Tibial nerve (tissue), 3 donors: ENCODE results near the gene ATAD3A.
"Not testable (repeated sequence)": the region's sequence is repeated elsewhere in the genome, so short reads cannot be mapped to it uniquely, and the experiment has no call there.

ENCODE experiments used
- EP300 ChIP-seq, 2 donors: sonication (generic); formaldehyde crosslinking; IDR thresholded peaks; one replicate each; pipeline ENCODE4 v1.6.1; 2017; ENCODE audit warnings: antibody characterized with exemption in 2 of 2, mild to moderate bottlenecking in 1 of 2
- POLR2A ChIP-seq, 2 donors: fragments of 450-650 bp; IDR thresholded peaks; one replicate each; pipeline ENCODE4 v1.6.1; 2017; ENCODE audit warnings: antibody characterized with exemption in 2 of 2, mild to moderate bottlenecking in 2 of 2, moderate library complexity in 2 of 2

GRCh38 chr1:1557688-1558087 is 45.7 kb downstream of the ATAD3A start:
- TF ChIP-seq EP300, POLR2A (IDR thresholded peaks at IDR 0.05): not testable (repeated sequence)
